IMR-90 (cell line): ENCODE results near the gene ATF7IP2. TPM values are rescaled to one million over a fixed set of nuclear protein-coding genes. Genes with fewer than 3 reads are reported as not detected.

Source experiments
- ATAC-seq: fragments of 200-7000 bp; cut with Tn5 transposase; 2 replicates; pipeline ENCODE4 v1.9.1; 2020; ENCODE audit warnings: low read depth, mild to moderate bottlenecking, moderate library complexity
- BruUV-seq: library from RNA; stranded (reverse); fragments of 400-500 nt; replicated peaks from 2 replicates; lab custom pipeline; 2021; lab: Mats Ljungman, UMichigan
- CTCF ChIA-PET: fragments of 300-600 bp; formaldehyde crosslinking; extraction: SDS; loops from one replicate; lab custom pipeline; 2021; ENCODE audit warnings: antibody characterized with exemption; lab: Yijun Ruan, JAX
- POLR2A ChIA-PET: fragments of 300-600 bp; sonication (Branson Sonifier 250); formaldehyde crosslinking; loops from one replicate; lab custom pipeline; 2022; ENCODE audit warnings: antibody characterized with exemption; ENCODE audit not compliant: unreplicated experiment; lab: Charles Lee
- DNase-seq: peaks from one replicate; pipeline ENCODE4 v3.0.0; 2013
- H2AFZ ChIP-seq: replicated peaks from 2 replicates; pipeline ENCODE3; 2013; ENCODE audit warnings: low read length, mild to moderate bottlenecking; ENCODE audit not compliant: poor library complexity
- H2AK5ac ChIP-seq: 2 replicates; pipeline ENCODE4 v1.6.1; 2013; ENCODE audit warnings: low read depth, low read length, inconsistent platforms
- H2AK9ac ChIP-seq: replicated peaks from 2 replicates; pipeline ENCODE3; 2013; ENCODE audit warnings: mild to moderate bottlenecking, low read depth, low read length, moderate library complexity; ENCODE audit not compliant: poor library complexity
- H2BK120ac ChIP-seq: 2 replicates; pipeline ENCODE4 v1.6.1; 2013; ENCODE audit warnings: low read depth, low read length, inconsistent platforms
- H2BK15ac ChIP-seq: 3 replicates; pipeline ENCODE4 v1.6.1; 2013; ENCODE audit warnings: low read depth, low read length, inconsistent platforms
- H2BK20ac ChIP-seq: 2 replicates; pipeline ENCODE4 v1.6.1; 2013; ENCODE audit warnings: low read depth, mild to moderate bottlenecking, inconsistent platforms, low read length, moderate library complexity
- H2BK5ac ChIP-seq: 2 replicates; pipeline ENCODE4 v1.6.1; 2013; ENCODE audit warnings: mild to moderate bottlenecking, low read depth, low read length, inconsistent platforms; ENCODE audit not compliant: poor library complexity, severe bottlenecking
- H3K14ac ChIP-seq: replicated peaks from 2 replicates; pipeline ENCODE4 v1.6.1; 2013; ENCODE audit warnings: low read depth, low read length, inconsistent platforms
- H3K18ac ChIP-seq: 2 replicates; pipeline ENCODE4 v1.6.1; 2013; ENCODE audit warnings: low read depth, low read length, control low read depth
- H3K23ac ChIP-seq: 2 replicates; pipeline ENCODE4 v1.6.1; 2013; ENCODE audit warnings: low read depth, low read length, inconsistent platforms
- H3K27ac ChIP-seq: 2 replicates; pipeline ENCODE4 v1.5.1; 2013; ENCODE audit warnings: mild to moderate bottlenecking, control low read depth, low read length; ENCODE audit not compliant: insufficient read depth
- H3K27me3 ChIP-seq: 2 replicates; pipeline ENCODE4 v1.6.1; 2013; ENCODE audit warnings: low read length; ENCODE audit not compliant: control insufficient read depth, insufficient read depth
- H3K36me3 ChIP-seq: 2 replicates; pipeline ENCODE4 v1.6.1; 2013; ENCODE audit warnings: low read length, mixed read lengths; ENCODE audit not compliant: control insufficient read depth, insufficient read depth
- H3K4ac ChIP-seq: 2 replicates; pipeline ENCODE4 v1.6.1; 2013; ENCODE audit warnings: low read depth, low read length, inconsistent platforms
- H3K4me1 ChIP-seq: 2 replicates; pipeline ENCODE4 v1.6.1; 2013; ENCODE audit warnings: low read length, mixed read lengths; ENCODE audit not compliant: control insufficient read depth, insufficient read depth
- H3K4me2 ChIP-seq: 2 replicates; pipeline ENCODE4 v1.6.1; 2013; ENCODE audit warnings: low read depth, mild to moderate bottlenecking, control low read depth, low read length, moderate library complexity
- H3K4me3 ChIP-seq: 2 replicates; pipeline ENCODE4 v1.5.1; 2013; ENCODE audit warnings: low read depth, mild to moderate bottlenecking, control low read depth, low read length, moderate library complexity; ENCODE audit not compliant: insufficient read depth
- H3K56ac ChIP-seq: 2 replicates; pipeline ENCODE4 v1.6.1; 2013; ENCODE audit warnings: low read length, inconsistent platforms; ENCODE audit not compliant: insufficient read depth; ENCODE audit errors: extremely low read depth
- H3K79me1 ChIP-seq, 2 experiments: 2 replicates each; pipeline ENCODE4 v1.6.1; 2013; ENCODE audit warnings: low read length in 2 of 2, inconsistent platforms in 1 of 2, low read depth in 1 of 2
- H3K9ac ChIP-seq: 2 replicates; pipeline ENCODE4 v1.6.1; 2013; ENCODE audit warnings: low read depth, low read length, control low read depth
- H3K9me1 ChIP-seq: 2 replicates; pipeline ENCODE4 v1.6.1; 2013; ENCODE audit warnings: low read length, inconsistent platforms; ENCODE audit not compliant: insufficient read depth
- H3K9me3 ChIP-seq: 2 replicates; pipeline ENCODE4 v1.6.1; 2013; ENCODE audit warnings: low read length; ENCODE audit not compliant: control insufficient read depth, insufficient read depth
- H4K20me1 ChIP-seq: 2 replicates; pipeline ENCODE4 v1.6.1; 2013; ENCODE audit warnings: low read length, inconsistent platforms; ENCODE audit not compliant: insufficient read depth
- H4K5ac ChIP-seq: 2 replicates; pipeline ENCODE4 v1.6.1; 2013; ENCODE audit warnings: mild to moderate bottlenecking, low read depth, low read length, control low read depth
- H4K8ac ChIP-seq, 2 experiments: 2 replicates each; pipeline ENCODE4 v1.6.1; 2013; ENCODE audit warnings: low read depth in 2 of 2, low read length in 2 of 2, control low read depth in 1 of 2, inconsistent platforms in 1 of 2
- H4K91ac ChIP-seq: 2 replicates; pipeline ENCODE4 v1.6.1; 2013; ENCODE audit warnings: low read depth, low read length, inconsistent platforms; ENCODE audit not compliant: insufficient read depth
- CTCF ChIP-seq: conservative IDR thresholded peaks from 2 replicates; pipeline ENCODE4 v1.5.1; 2012; ENCODE audit warnings: mild to moderate bottlenecking, low read depth, low read length, improper control_type of control experiment
- RAD21 ChIP-seq: IDR thresholded peaks from 2 replicates; pipeline ENCODE4 v1.6.1; 2012; ENCODE audit warnings: low read length, improper control_type of control experiment
- SMC3 ChIP-seq: fragments of 150-350 bp; IDR thresholded peaks from 2 replicates; pipeline ENCODE4 v1.6.1; 2016; ENCODE audit warnings: low read depth, mild to moderate bottlenecking, antibody characterized with exemption, low read length, moderate library complexity
- WGBS, 2 experiments: methylation state at CpG; one replicate each; pipeline versions ENCODE4 v1.1.5 to v1.1.7; 2013; ENCODE audit warnings: missing lambda C conversion rate in 2 of 2; ENCODE audit not compliant: insufficient read length in 1 of 2; ENCODE audit errors: extremely low coverage in 2 of 2; 5-methylcytosine and 5-hydroxymethylcytosine counted together
- dilution Hi-C: fragments of 300-500 bp; cut with HindIII; formaldehyde crosslinking; loops from one replicate; pipeline ENCODE4 v1.14.3; 2018; ENCODE audit warnings: low sequenced_read_pairs; ENCODE audit not compliant: unreplicated experiment
- in situ Hi-C: fragments of 300-500 bp; cut with MboI; formaldehyde crosslinking; loops from 3 replicates; pipeline ENCODE4 v1.14.3; 2019; ENCODE audit warnings: low sequenced_read_pairs, inconsistent platforms, mixed read lengths
- intact Hi-C: fragments of 100-400 bp; cut with micrococcal nuclease; formaldehyde crosslinking; loops from 2 replicates; pipeline ENCODE4 v1.10.0; 2022
- polyA plus RNA-seq, 3 experiments: library from polyadenylated mRNA; depleted of rRNA; stranded (reverse); fragments of >200 nt; gene quantifications; 2 replicates each; pipeline ENCODE4 v1.2.3, GENCODE V29; 2012; ENCODE audit warnings: low replicate concordance in 1 of 3
- total RNA-seq: library from RNA; depleted of rRNA; stranded (reverse); fragments of >200 nt; gene quantifications from 2 replicates; pipeline ENCODE4 v1.2.3, GENCODE V29; 2012

The ATF7IP2 gene
- total and polyA plus RNA-seq, 2 of the 4 experiments (the other 2 are of a cell fraction), result 2.7 to 3.6 TPM

GRCh38 chr16:10386517-10387100 lies 748 bp downstream of the ATF7IP2 start:
- Histone ChIP-seq H3K14ac (no peak overlapping the region), H4K91ac (no peak overlapping the region), H2AK9ac (no peak overlapping the region), H3K36me3 (no peaks in the 10 kb centered on the region), H3K56ac (no peak overlapping the region), H3K9me1 (no peaks in the 10 kb centered on the region), H2BK5ac (no peak overlapping the region), H3K4me1 (no peaks in the 10 kb centered on the region), H3K4me3 (peak overlapping the region; percentile 72), H3K23ac (no peak overlapping the region), H4K20me1 (no peaks in the 10 kb centered on the region), H2AK5ac (no peak overlapping the region), H2BK120ac (no peak overlapping the region), H2BK20ac (no peak overlapping the region), H2AFZ (no peak overlapping the region), H3K18ac (no peak overlapping the region), H3K4me2 (peak overlapping the region; percentile 78), H3K79me1 (no peaks in the 10 kb centered on the region), H3K9me3 (0 out of 2 replicates have a peak, but pooled peaks cover 4% of the 10 kb centered on the region), H3K9ac (peak overlapping the region; percentile 74), H4K8ac (no peak overlapping the region), H4K5ac (no peak overlapping the region), H2BK15ac (no peak overlapping the region), H3K27ac (no peak overlapping the region), H3K27me3 (no peaks in the 10 kb centered on the region), H3K4ac (no peak overlapping the region)
- ChIA-PET CTCF (no interaction called here), POLR2A (no interaction called here)
- peak; percentile 2 for DNase-seq
- WGBS, 2 experiments, result no CpG with 5 or more reads among the region's 14 CpGs
- in situ Hi-C loops, result no loop called here
- dilution Hi-C loops, result no loop called here
- no TSS peak for BruUV-seq
- no peak for ATAC-seq
- no peak for TF ChIP-seq CTCF
- no peak for TF ChIP-seq RAD21
- TF ChIP-seq SMC3, result no peak
- intact Hi-C loops, result no loop called here
